IMR-90 (cell line): Measurements from ENCODE around the gene GALNT17.

ENCODE experiments used
- CEBPB ChIP-seq: IDR thresholded peaks from 2 replicates; pipeline ENCODE4 v1.6.1; 2012; ENCODE audit warnings: low read depth, low read length, improper control_type of control experiment
- CTCF ChIP-seq: conservative IDR thresholded peaks from 2 replicates; pipeline ENCODE4 v1.5.1; 2012; ENCODE audit warnings: mild to moderate bottlenecking, low read depth, low read length, improper control_type of control experiment
- POLR2A ChIP-seq: IDR thresholded peaks from 2 replicates; pipeline ENCODE4 v1.6.1; 2012; ENCODE audit warnings: mild to moderate bottlenecking, low read depth, low read length
- RAD21 ChIP-seq: IDR thresholded peaks from 2 replicates; pipeline ENCODE4 v1.6.1; 2012; ENCODE audit warnings: low read length, improper control_type of control experiment
- RCOR1 ChIP-seq: IDR thresholded peaks from 2 replicates; pipeline ENCODE4 v1.6.1; 2012; ENCODE audit warnings: mild to moderate bottlenecking, low read length, improper control_type of control experiment; ENCODE audit not compliant: insufficient replicate concordance
- TF ChIP-seq, protein P1 (sequence below): fragments of 150-350 bp; IDR thresholded peaks from 2 replicates; pipeline ENCODE4 v1.6.1; 2017; ENCODE audit warnings: mild to moderate bottlenecking, antibody characterized with exemption, low read length, low read depth

DNA sequence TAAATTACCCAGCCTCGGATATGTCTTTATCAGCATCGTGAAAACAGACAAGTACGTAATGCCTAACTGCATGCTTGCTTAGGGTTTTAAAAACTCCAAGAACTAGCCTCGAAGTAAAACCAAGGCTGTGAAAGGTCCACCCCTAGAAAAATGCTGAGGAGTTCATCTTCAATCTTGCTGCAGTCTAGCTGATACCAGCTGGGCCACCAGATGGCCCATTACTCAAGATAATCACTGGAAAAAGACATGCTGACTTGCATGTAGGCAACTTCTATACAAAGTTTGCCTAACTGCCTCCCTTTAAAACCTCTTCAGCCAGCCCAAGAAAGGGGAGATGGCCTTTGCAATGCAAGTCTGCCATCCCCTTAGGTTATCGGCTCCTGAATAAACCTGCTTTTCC, 614.1 kb downstream of the GALNT17 start:
- no peak for TF ChIP-seq RCOR1
- no peak for TF ChIP-seq CTCF
- TF ChIP-seq POLR2A = no peak
- TF ChIP-seq, protein P1, sequence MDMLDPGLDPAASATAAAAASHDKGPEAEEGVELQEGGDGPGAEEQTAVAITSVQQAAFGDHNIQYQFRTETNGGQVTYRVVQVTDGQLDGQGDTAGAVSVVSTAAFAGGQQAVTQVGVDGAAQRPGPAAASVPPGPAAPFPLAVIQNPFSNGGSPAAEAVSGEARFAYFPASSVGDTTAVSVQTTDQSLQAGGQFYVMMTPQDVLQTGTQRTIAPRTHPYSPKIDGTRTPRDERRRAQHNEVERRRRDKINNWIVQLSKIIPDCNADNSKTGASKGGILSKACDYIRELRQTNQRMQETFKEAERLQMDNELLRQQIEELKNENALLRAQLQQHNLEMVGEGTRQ = no peak
- no peak for TF ChIP-seq CEBPB
- no peak for TF ChIP-seq RAD21
